ENCODE results near the gene GSX2. TPM values are rescaled to one million over a fixed set of nuclear protein-coding genes. Genes with fewer than 3 reads are reported as not detected.
A peak's percentile ranks its signal among the peaks of the same experiment; 100 is the strongest.

The GSX2 gene
- total and polyA plus RNA-seq, 2 of the 13 experiments (the other 11 are each of a cell fraction or from before 2014, with no cell fraction given): not detected

- TF ChIP-seq PBX2 (CRISPR knock-in tag; IDR thresholded peaks at IDR 0.05) (peak; percentile 30; the same call in 1 of the 2 replicates), ATF7 (IDR thresholded peaks at IDR 0.05) (peak; percentile 68; the same call in 1 of the 2 replicates), ATF7 (CRISPR knock-in tag; IDR thresholded peaks at IDR 0.05) (no peak), HDAC2 (CRISPR knock-in tag; IDR thresholded peaks at IDR 0.05) (peak; percentile 37; the same call in 1 of the 2 replicates), SP2 (CRISPR knock-in tag; IDR thresholded peaks at IDR 0.05) (no peak), MED1 (CRISPR knock-in tag; IDR thresholded peaks at IDR 0.05) (peak; percentile 40; the same call in 1 of the 2 replicates), ZNF614 (CRISPR knock-in tag; IDR thresholded peaks at IDR 0.05; ENCODE audit: borderline replicate concordance) (peak; percentile 64; the same call in 1 of the 2 replicates)
- TF ChIP-seq, protein P1, sequence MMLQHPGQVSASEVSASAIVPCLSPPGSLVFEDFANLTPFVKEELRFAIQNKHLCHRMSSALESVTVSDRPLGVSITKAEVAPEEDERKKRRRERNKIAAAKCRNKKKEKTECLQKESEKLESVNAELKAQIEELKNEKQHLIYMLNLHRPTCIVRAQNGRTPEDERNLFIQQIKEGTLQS (CRISPR knock-in tag; IDR thresholded peaks at IDR 0.05): peak; percentile 76; the same call in 1 of the 2 replicates
These were observed 14.7 kb upstream of the GSX2 start (continued) for GRCh38 chr4:54085284-54085683.

GRCh38 chr4:54089875-54090274, 10.1 kb upstream of the GSX2 start:
- no peak for ATAC-seq
- Histone ChIP-seq H3K36me3 (replicated peaks in 1 of 2; ENCODE audit: control insufficient read depth in 1 of 2, insufficient read depth in 2 of 2, low read length in 2 of 2) (no peaks in the 10 kb centered on the region), H3K27ac (ENCODE audit: extremely low read length, insufficient read depth, low read length) (no peak overlapping the region), H3K4me3 (replicated peaks in 1 of 3; ENCODE audit: insufficient read depth in 1 of 3, low read depth in 2 of 3, low read length in 3 of 3) (no peak overlapping the region), H4K20me1 (ENCODE audit: insufficient read depth, low read length) (no peaks in the 10 kb centered on the region), H2AFZ (ENCODE audit: low read length) (no peak overlapping the region), H3K79me2 (ENCODE audit: insufficient read depth, low read length) (no peaks in the 10 kb centered on the region), H3K4me1 (ENCODE audit: insufficient read depth, low read length) (peaks cover 45% of the 10 kb centered on the region), H3K4me2 (ENCODE audit: low read depth, low read length) (no peak overlapping the region), H3K9ac (ENCODE audit: insufficient read depth, low read depth, low read length) (no peak overlapping the region), H3K9me3 (ENCODE audit: low read length) (no peaks in the 10 kb centered on the region), H3K27me3 (ENCODE audit: control insufficient read depth in 1 of 2, insufficient read depth in 2 of 2, low read length in 2 of 2) (peaks cover 4 to 25% of the 10 kb centered on the region in 2 experiments; a peak in 3 of 5 replicates)
- no TSS peak for BruUV-seq (replicated peaks)
- no peak for DNase-seq (ENCODE audit: low spot score)
- ChIA-PET CTCF (ENCODE audit: low intra/inter-chr PET ratio, low total read pairs) (interaction anchor here (1.2 kb wide), 1 partner anchor 8 kb away, joined by 3 read pairs; no protein-coding TSS in a partner anchor), POLR2A (interaction anchor here (2.8 kb wide), 1 partner anchor 27 kb away, joined by 18 read pairs; no protein-coding TSS in a partner anchor)
- no peak for TF ChIP-seq SATB2 (CRISPR knock-in tag; IDR thresholded peaks at IDR 0.05)
- intact Hi-C loops (cut with micrococcal nuclease; ENCODE audit: unreplicated experiment): loop anchor here (5.0 kb wide), 1 partner anchor 1213 kb away; no protein-coding TSS in a partner anchor
- in situ Hi-C loops (cut with HindIII; ENCODE audit: extremely low pct_ligation_motif_present, low pct_unique_long_range_greater_than_20kb): no loop called here
- FAIRE-seq: no peak
- WGBS (ENCODE audit: low lambda C conversion rate): 100% methylated on average over 1 of the region's 1 CpG

Measured in HepG2 (cell line).